HEK293 (cell line): ENCODE results near the gene ARFGEF2.

Experiments used
- CTCF ChIA-PET: fragments of 350-600 bp; formaldehyde crosslinking; extraction: SDS; loops from one replicate; lab custom pipeline; 2021; ENCODE audit warnings: antibody characterized with exemption; lab: Yijun Ruan, JAX
- POLR2A ChIA-PET: fragments of 300-600 bp; formaldehyde crosslinking; extraction: SDS; loops from one replicate; lab custom pipeline; 2020; ENCODE audit warnings: antibody characterized with exemption, inconsistent platforms; lab: Yijun Ruan, JAX
- H3K27ac ChIP-seq: fragments of 200-500 bp; sonication (Bioruptor generic); 2 replicates; pipeline ENCODE4 v1.5.1; 2014; ENCODE audit warnings: low read depth, low read length, control low read depth, inconsistent platforms; ENCODE audit errors: extremely low read depth
- H3K36me3 ChIP-seq, 2 experiments: fragments of 200-500 bp in 1 of 2; sonication (Bioruptor generic) in 1 of 2; 1 replicate in 1 of 2; 2 replicates in 1 of 2; pipeline ENCODE4 v1.5.1; 2014 to 2017; ENCODE audit warnings: inconsistent platforms in 2 of 2, low read length in 2 of 2; ENCODE audit not compliant: control insufficient read depth in 2 of 2, insufficient read depth in 1 of 2
- H3K4me1 ChIP-seq: fragments of 200-500 bp; sonication (Bioruptor generic); 2 replicates; pipeline ENCODE4 v1.5.1; 2014; ENCODE audit warnings: mild to moderate bottlenecking, low read length, inconsistent platforms; ENCODE audit not compliant: control insufficient read depth, insufficient read depth
- H3K4me3 ChIP-seq: 2 replicates; pipeline ENCODE4 v1.5.1; 2011; ENCODE audit warnings: low read depth, mild to moderate bottlenecking, control low read depth, low read length, moderate library complexity
- H3K9me3 ChIP-seq: fragments of 200-500 bp; sonication (Bioruptor generic); 2 replicates; pipeline ENCODE4 v1.5.1; 2014; ENCODE audit warnings: low read depth, low read length, inconsistent platforms; ENCODE audit not compliant: control insufficient read depth, insufficient read depth
- FEZF1 ChIP-seq: fragments of 450-650 bp; formaldehyde crosslinking; IDR thresholded peaks from 2 replicates; pipeline ENCODE4 v1.5.1; 2016; ENCODE audit warnings: missing biosample characterization, missing genetic modification characterization
- GFI1B ChIP-seq: fragments of 450-650 bp; formaldehyde crosslinking; IDR thresholded peaks from 2 replicates; pipeline ENCODE4 v1.5.1; 2016; ENCODE audit warnings: missing biosample characterization, missing genetic modification characterization
- HIC1 ChIP-seq: fragments of 450-650 bp; formaldehyde crosslinking; IDR thresholded peaks from 2 replicates; pipeline ENCODE4 v1.5.1; 2016; ENCODE audit warnings: missing biosample characterization, missing genetic modification characterization
- KLF8 ChIP-seq: fragments of 450-650 bp; formaldehyde crosslinking; IDR thresholded peaks from 2 replicates; pipeline ENCODE4 v1.5.1; 2016; ENCODE audit warnings: missing biosample characterization, missing genetic modification characterization
- MEIS1 ChIP-seq: sonication (generic); formaldehyde crosslinking; IDR thresholded peaks from 2 replicates; pipeline ENCODE4 v1.8.1; 2022; ENCODE audit warnings: missing genetic modification reagents, mild to moderate bottlenecking, borderline replicate concordance
- MYNN ChIP-seq: fragments of 450-650 bp; formaldehyde crosslinking; IDR thresholded peaks from 2 replicates; pipeline ENCODE4 v1.5.1; 2016; ENCODE audit warnings: missing biosample characterization, missing genetic modification characterization, borderline replicate concordance
- OSR2 ChIP-seq: fragments of 450-650 bp; formaldehyde crosslinking; IDR thresholded peaks from 2 replicates; pipeline ENCODE4 v1.5.1; 2016; ENCODE audit warnings: missing biosample characterization, missing genetic modification characterization
- ZBTB1 ChIP-seq: fragments of 450-650 bp; formaldehyde crosslinking; IDR thresholded peaks from 2 replicates; pipeline ENCODE4 v1.5.1; 2016; ENCODE audit warnings: missing biosample characterization, missing genetic modification characterization
- ZBTB10 ChIP-seq: fragments of 450-650 bp; formaldehyde crosslinking; IDR thresholded peaks from 2 replicates; pipeline ENCODE4 v1.5.1; 2016; ENCODE audit warnings: missing biosample characterization, missing genetic modification characterization
- ZFHX2 ChIP-seq: fragments of 450-650 bp; formaldehyde crosslinking; conservative IDR thresholded peaks from 2 replicates; pipeline ENCODE4 v1.5.1; 2016; ENCODE audit warnings: missing biosample characterization, missing genetic modification characterization
- ZNF26 ChIP-seq: fragments of 450-650 bp; formaldehyde crosslinking; IDR thresholded peaks from 2 replicates; pipeline ENCODE4 v1.5.1; 2016; ENCODE audit warnings: missing biosample characterization, missing genetic modification characterization
- ZNF266 ChIP-seq: fragments of 450-650 bp; formaldehyde crosslinking; IDR thresholded peaks from 2 replicates; pipeline ENCODE4 v1.5.1; 2016; ENCODE audit warnings: missing biosample characterization, missing genetic modification characterization, low read depth
- ZNF280C ChIP-seq: fragments of 450-650 bp; formaldehyde crosslinking; IDR thresholded peaks from 2 replicates; pipeline ENCODE4 v1.5.1; 2016; ENCODE audit warnings: missing biosample characterization, missing genetic modification characterization
- ZNF513 ChIP-seq: fragments of 450-650 bp; IDR thresholded peaks from 2 replicates; pipeline ENCODE4 v1.5.1; 2018; ENCODE audit warnings: missing biosample characterization, missing genetic modification characterization
- ZNF580 ChIP-seq: fragments of 450-650 bp; formaldehyde crosslinking; IDR thresholded peaks from 2 replicates; pipeline ENCODE4 v1.5.1; 2016; ENCODE audit warnings: missing biosample characterization, missing genetic modification characterization
- ZNF600 ChIP-seq: fragments of 450-650 bp; formaldehyde crosslinking; IDR thresholded peaks from 2 replicates; pipeline ENCODE4 v1.5.1; 2016; ENCODE audit warnings: missing biosample characterization, missing genetic modification characterization
- ZNF645 ChIP-seq: fragments of 450-650 bp; formaldehyde crosslinking; IDR thresholded peaks from 2 replicates; pipeline ENCODE4; 2016; ENCODE audit warnings: missing biosample characterization, missing genetic modification characterization
- ZSCAN18 ChIP-seq: fragments of 450-650 bp; formaldehyde crosslinking; IDR thresholded peaks from 2 replicates; pipeline ENCODE4 v1.5.1; 2016; ENCODE audit warnings: missing biosample characterization, missing genetic modification characterization
- ZSCAN30 ChIP-seq: fragments of 450-650 bp; IDR thresholded peaks from 2 replicates; pipeline ENCODE4 v1.5.1; 2018; ENCODE audit warnings: missing biosample characterization, mild to moderate bottlenecking, missing genetic modification characterization, moderate library complexity

Gene ARFGEF2

GRCh38 chr20:48878534-48879248, 42.8 kb upstream of the ARFGEF2 start:
- ChIA-PET POLR2A (no interaction called here), CTCF (interaction anchor here (0.7 to 2.3 kb wide), 2 partner anchors 27 to 222 kb away, joined by 3 to 15 read pairs; no protein-coding TSS in a partner anchor)
- TF ChIP-seq ZNF513: no peak
- Histone ChIP-seq H3K36me3 (no peaks in the 10 kb centered on the region), H3K4me1 (no peaks in the 10 kb centered on the region), H3K9me3 (no peaks in the 10 kb centered on the region), H3K27ac (no peak overlapping the region), H3K4me3 (no peak overlapping the region)

GRCh38 chr20:48879612-48880245, 41.8 kb upstream of the ARFGEF2 start:
- TF ChIP-seq MEIS1 (CRISPR knock-in tag) (no peak), KLF8 (tag by site-specific recombination) (no peak), ZBTB1 (tag by site-specific recombination) (no peak), ZNF600 (no peak), ZSCAN30 (tag by site-specific recombination) (no peak), ZSCAN18 (tag by site-specific recombination) (no peak), ZNF26 (tag by site-specific recombination) (no peak), MYNN (tag by site-specific recombination) (no peak), GFI1B (tag by site-specific recombination) (no peak), ZNF266 (no peak), ZBTB10 (tag by site-specific recombination) (no peak), OSR2 (no peak), HIC1 (tag by site-specific recombination) (no peak), ZFHX2 (tag by site-specific recombination) (no peak), ZNF645 (tag by site-specific recombination) (no peak), ZNF580 (tag by site-specific recombination) (no peak), ZNF280C (tag by site-specific recombination) (no peak), FEZF1 (tag by site-specific recombination) (no peak)
- H3K4me1 ChIP-seq: no peaks in the 10 kb centered on the region
- H3K36me3 ChIP-seq: no peaks in the 10 kb centered on the region
- ChIA-PET POLR2A (no interaction called here), CTCF (interaction anchor here (1.2 to 2.3 kb wide), 2 partner anchors 14 to 26 kb away, joined by 5 to 15 read pairs; no protein-coding TSS in a partner anchor)
- no peak overlapping the region for H3K27ac ChIP-seq
- H3K9me3 ChIP-seq: no peaks in the 10 kb centered on the region
- no peak overlapping the region for H3K4me3 ChIP-seq
